ENCODE data around the gene TMEM178B. TPM values are rescaled to one million over a fixed set of nuclear protein-coding genes. Genes with fewer than 3 reads are reported as not detected.

The TMEM178B gene
- total and polyA plus RNA-seq, 10 of the 15 experiments (the other 5 are each of a cell fraction or from before 2014, with no cell fraction given): 0.01 to 1.1 (median 0.04) TPM; not detected in 2

- FAIRE-seq (no peak), DNase-seq (ENCODE audit: low read depth, low spot score) (no peak), ATAC-seq (no peak)
- ChIA-PET RAD21 (ENCODE audit: unreplicated experiment) (no interaction called here), SMC1A (ENCODE audit: uncharacterized antibody, unreplicated experiment) (interaction anchor here (1.0 kb wide), 1 partner anchor 8 kb away, joined by 3 read pairs; no protein-coding TSS in a partner anchor), CTCF (interaction anchor here (1.2 to 1.3 kb wide), 2 partner anchors 11 to 69 kb away, joined by 3 read pairs; no protein-coding TSS in a partner anchor), POLR2A (interaction anchor here (0.6 kb wide), 1 partner anchor 94 kb away, joined by 4 read pairs; no protein-coding TSS in a partner anchor)
- Histone ChIP-seq H3K36me3 (ENCODE audit: control insufficient read depth in 2 of 2, insufficient read depth in 2 of 2, low read length in 1 of 2) (no peaks in the 10 kb centered on the region), H3K79me2 (ENCODE audit: control insufficient read depth, insufficient read depth, low read length) (no peaks in the 10 kb centered on the region), H3K9ac (ENCODE audit: control insufficient read depth, insufficient read depth, low read length) (no peak overlapping the region), H3K9me3 (replicated peaks; ENCODE audit: control insufficient read depth, insufficient read depth, low read length) (no peaks in the 10 kb centered on the region; the same call in 2 of the 3 replicates), H3K27me3 (replicated peaks in 1 of 2; ENCODE audit: control insufficient read depth in 2 of 2, insufficient read depth in 2 of 2, low read length in 1 of 2) (no peaks in the 10 kb centered on the region), H4K20me1 (ENCODE audit: control insufficient read depth, insufficient read depth) (no peaks in the 10 kb centered on the region), H3K4me1 (ENCODE audit: control insufficient read depth, insufficient read depth, low read length) (no peaks in the 10 kb centered on the region), H3K4me2 (ENCODE audit: control insufficient read depth, insufficient read depth) (no peak overlapping the region), H3K27ac (ENCODE audit: control insufficient read depth, insufficient read depth) (no peak overlapping the region), H2AFZ (ENCODE audit: control insufficient read depth, low read depth, low read length) (no peak overlapping the region), H3K4me3 (no peak overlapping the region)
- in situ Hi-C loops (cut with MboI) (no loop called here), intact Hi-C loops (cut with micrococcal nuclease; ENCODE audit: unreplicated experiment) (no loop called here)
- BruUV-seq (replicated peaks): no TSS peak
- 11% methylated on average over 2 of the region's 2 CpGs for WGBS (ENCODE audit: insufficient coverage, insufficient replicate concordance, low lambda C conversion rate, missing lambda C conversion rate)
- TF ChIP-seq HSF1 (IDR thresholded peaks at IDR 0.05; ENCODE audit: low read depth, low read length) (no peak), CHD1 (IDR thresholded peaks at IDR 0.05; ENCODE audit: low read depth, low read length) (no peak), USF2 (IDR thresholded peaks at IDR 0.05; ENCODE audit: borderline replicate concordance, low read depth, low read length) (no peak), MYC (IDR thresholded peaks at IDR 0.05; ENCODE audit: insufficient read depth, insufficient read length, insufficient replicate concordance, low read length, severe bottlenecking) (no peak), TCF7 (IDR thresholded peaks at IDR 0.05; ENCODE audit: borderline replicate concordance) (no peak), GATAD2B (conservative IDR thresholded peaks at IDR 0.05; ENCODE audit: low read depth) (no peak), CEBPZ (IDR thresholded peaks at IDR 0.05; ENCODE audit: low read depth, low read length) (no peak), ZBTB33 (IDR thresholded peaks at IDR 0.05) (no peak), ZNF622 (IDR thresholded peaks at IDR 0.05) (no peak), ZNF592 (IDR thresholded peaks at IDR 0.05) (no peak), MTA2 (IDR thresholded peaks at IDR 0.05; ENCODE audit: low read depth) (no peak), RELA (IDR thresholded peaks at IDR 0.05; ENCODE audit: borderline replicate concordance, partially characterized antibody) (no peak)
Measured at GRCh38 chr7:141128931-141129330, 55.1 kb downstream of the TMEM178B start.

Measured in GM12878 (cell line).